NCI-H1930 (cell line): ENCODE results near the gene NANOS2.
A peak's percentile ranks its signal among the peaks of the same experiment; 100 is the strongest.
"Not testable (repeated sequence)": the region's sequence is repeated elsewhere in the genome, so short reads cannot be mapped to it uniquely, and the experiment has no call there.

ENCODE experiments used
- DNase-seq, 2 experiments: peaks; one replicate each; lab custom pipeline; 2025; lab: John Stamatoyannopoulos, UW

The NANOS2 gene

GRCh38 chr19:45874620-45874966 is 40.0 kb downstream of the NANOS2 start:
- no peak for DNase-seq

- DNase-seq = no peak
Observed at GRCh38 chr19:45873219-45873772, 41.3 kb downstream of the NANOS2 start.

- no peak for DNase-seq
Observed at GRCh38 chr19:45872095-45872919, 42.3 kb downstream of the NANOS2 start.

GRCh38 chr19:45870798-45871197 is 43.8 kb downstream of the NANOS2 start:
- DNase-seq = no peak

DNA sequence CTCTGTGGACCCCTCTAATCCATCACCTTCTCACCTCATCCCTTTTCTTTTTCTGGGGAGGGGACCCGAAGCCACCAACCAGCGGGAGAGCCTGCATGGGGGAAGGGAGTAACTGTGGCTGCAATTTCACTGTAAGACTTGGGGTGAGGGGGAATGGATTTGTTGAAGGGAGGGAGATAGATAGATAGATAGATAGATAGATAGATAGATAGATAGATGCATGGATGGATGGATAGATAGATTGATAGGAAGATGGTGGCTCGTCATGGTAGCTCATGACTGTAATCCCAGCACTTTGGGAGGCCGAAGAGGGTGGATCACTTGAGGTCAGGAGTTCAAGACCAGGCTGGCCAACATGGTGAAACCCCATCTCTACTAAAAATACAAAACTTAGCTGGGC is 47.3 kb downstream of the NANOS2 start:
- DNase-seq = not testable (repeated sequence)

DNA sequence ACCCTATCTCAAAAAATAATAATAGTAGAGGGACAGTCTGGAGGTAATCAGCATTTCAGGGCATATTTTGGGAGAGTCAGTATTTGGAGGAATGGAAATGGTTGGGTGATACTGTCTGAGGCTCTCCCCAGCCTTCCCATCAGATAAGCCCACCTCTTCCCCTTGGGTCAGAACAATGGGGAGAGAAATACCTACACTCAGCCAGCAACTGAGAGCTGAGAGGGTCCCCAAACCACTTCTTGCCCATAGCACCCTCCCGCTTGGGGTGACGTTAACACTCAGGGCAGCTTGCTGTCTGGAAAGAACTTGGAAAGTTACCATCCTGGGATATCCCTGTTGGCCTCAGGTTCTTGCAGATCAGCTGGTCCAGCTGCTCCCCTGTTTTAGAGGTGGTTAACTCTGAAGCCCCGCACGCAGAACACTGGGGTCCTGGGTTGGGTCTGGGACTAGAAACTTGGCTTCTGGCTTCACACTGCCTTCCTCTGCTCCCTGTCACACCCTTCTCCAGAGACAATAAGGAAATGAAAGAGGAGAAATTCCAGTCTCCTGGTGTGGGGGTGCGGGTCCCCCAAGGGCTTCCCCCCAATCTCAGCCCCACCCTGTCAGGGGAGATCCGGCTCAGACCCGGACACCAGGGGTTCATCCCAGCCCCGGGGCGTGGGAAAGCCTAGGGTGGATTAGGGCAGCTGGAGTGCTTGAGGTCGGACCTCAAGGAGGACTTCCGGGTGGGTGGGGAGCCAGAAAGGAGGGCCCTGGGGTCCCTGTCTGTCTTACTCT is 48.0 kb downstream of the NANOS2 start:
- DNase-seq = no peak

GRCh38 chr19:45865269-45865948 is 49.2 kb downstream of the NANOS2 start:
- DNase-seq = no peak

- no peak for DNase-seq
Observed at GRCh38 chr19:45864629-45865082, 49.9 kb downstream of the NANOS2 start.

DNA sequence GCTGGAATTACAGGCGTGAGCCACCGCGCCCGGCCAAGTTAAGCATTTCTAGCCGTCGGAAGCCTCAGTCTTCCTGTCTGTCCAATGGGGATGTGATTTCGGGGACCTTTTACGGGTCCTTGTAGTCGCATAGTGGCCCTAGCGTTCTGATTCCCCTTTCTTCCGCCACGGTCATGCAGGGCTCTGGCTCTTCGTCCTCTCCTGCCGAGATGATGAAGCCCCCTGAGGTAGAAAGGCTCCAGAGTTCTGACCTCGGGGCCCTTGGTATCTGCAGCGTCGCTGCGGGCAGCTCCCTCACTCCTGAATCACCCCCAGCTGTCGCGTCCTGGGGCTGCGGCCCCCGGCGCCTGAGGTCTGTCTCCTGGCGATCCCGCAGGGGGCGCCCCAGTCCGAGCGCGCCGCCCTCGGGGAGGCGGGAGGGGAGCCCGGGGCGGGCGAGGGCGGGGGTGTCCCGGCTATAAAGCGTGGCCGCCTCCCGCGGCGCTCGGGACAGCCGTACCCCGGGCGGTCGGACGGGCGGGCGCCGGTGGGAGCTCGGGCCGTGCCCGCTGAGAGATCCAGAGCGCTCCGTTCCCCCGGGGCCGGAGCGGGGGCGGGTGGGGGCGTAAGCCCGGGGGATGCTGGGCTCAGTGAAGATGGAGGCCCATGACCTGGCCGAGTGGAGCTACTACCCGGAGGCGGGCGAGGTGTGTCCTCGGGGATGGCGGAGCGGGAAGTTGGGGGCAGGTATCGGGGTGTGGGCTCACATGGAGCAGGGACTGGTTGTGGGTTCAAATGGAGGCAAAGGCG is 50.5 kb downstream of the NANOS2 start, which contains the start of gene FOXA3:
TSS of gene FOXA3 (plus strand) at position 487 of the 789 bp plus-strand sequence. CDS start at position 618, 131 bp downstream.
- DNase-seq = peak; percentile 77 to 91

GRCh38 chr19:45863335-45863839 is 51.2 kb downstream of the NANOS2 start:
- no peak for DNase-seq
